H9 (cell line): ENCODE data around the gene CCDC175. TPM values are rescaled to one million over a fixed set of nuclear protein-coding genes. Genes with fewer than 3 reads are reported as not detected.

Experiments
- DNase-seq: peaks from one replicate; pipeline ENCODE4 v3.0.0-alpha.2; 2017
- H2AFZ ChIP-seq: one replicate; pipeline ENCODE4 v1.6.1; 2013; ENCODE audit warnings: mild to moderate bottlenecking, low read length, control low read depth, moderate library complexity
- H2AK5ac ChIP-seq: 2 replicates; pipeline ENCODE4 v1.6.1; 2013; ENCODE audit warnings: low read length, control low read depth, mixed read lengths; ENCODE audit not compliant: insufficient read length
- H2BK120ac ChIP-seq: one replicate; pipeline ENCODE4 v1.6.1; 2013; ENCODE audit warnings: low read depth, mild to moderate bottlenecking, low read length, control low read depth, inconsistent platforms; ENCODE audit not compliant: poor library complexity, severe bottlenecking
- H2BK12ac ChIP-seq: 2 replicates; pipeline ENCODE4 v1.6.1; 2013; ENCODE audit warnings: low read length, control low read depth, mixed read lengths, low read depth; ENCODE audit not compliant: insufficient read length
- H2BK15ac ChIP-seq: 2 replicates; pipeline ENCODE4 v1.6.1; 2013; ENCODE audit warnings: low read depth, low read length, control low read depth
- H2BK20ac ChIP-seq: one replicate; pipeline ENCODE4 v1.6.1; 2013; ENCODE audit warnings: low read depth, mild to moderate bottlenecking, low read length, control low read depth, inconsistent platforms; ENCODE audit not compliant: poor library complexity, severe bottlenecking
- H2BK5ac ChIP-seq: 2 replicates; pipeline ENCODE4 v1.6.1; 2013; ENCODE audit warnings: low read length, control low read depth, mixed read lengths; ENCODE audit not compliant: insufficient read length
- H3K14ac ChIP-seq: 2 replicates; pipeline ENCODE4 v1.6.1; 2013; ENCODE audit warnings: low read length, control low read depth; ENCODE audit not compliant: insufficient read depth
- H3K18ac ChIP-seq: 2 replicates; pipeline ENCODE4 v1.6.1; 2013; ENCODE audit warnings: low read depth, mild to moderate bottlenecking, mixed read lengths, low read length, control low read depth; ENCODE audit not compliant: insufficient read length
- H3K23ac ChIP-seq: 2 replicates; pipeline ENCODE4 v1.6.1; 2013; ENCODE audit warnings: low read length, control low read depth, mixed read lengths, low read depth; ENCODE audit not compliant: insufficient read length
- H3K23me2 ChIP-seq: 2 replicates; pipeline ENCODE4 v1.6.1; 2013; ENCODE audit warnings: low read depth, mild to moderate bottlenecking, mixed read lengths, low read length, control low read depth; ENCODE audit not compliant: insufficient read length, poor library complexity, severe bottlenecking
- H3K27ac ChIP-seq: 2 replicates; pipeline ENCODE4 v1.5.1; 2013; ENCODE audit warnings: low read length, control low read depth, mixed read lengths, low read depth; ENCODE audit not compliant: insufficient read length
- H3K27me3 ChIP-seq: 2 replicates; pipeline ENCODE4 v1.6.1; 2013; ENCODE audit warnings: low read length, control low read depth, inconsistent platforms; ENCODE audit not compliant: insufficient read depth
- H3K4ac ChIP-seq: 2 replicates; pipeline ENCODE4 v1.6.1; 2013; ENCODE audit warnings: low read depth, mild to moderate bottlenecking, control low read depth, inconsistent platforms, low read length, moderate library complexity
- H3K4me1 ChIP-seq: 2 replicates; pipeline ENCODE4 v1.6.1; 2013; ENCODE audit warnings: low read length, control low read depth, inconsistent platforms; ENCODE audit not compliant: insufficient read depth
- H3K4me2 ChIP-seq: 2 replicates; pipeline ENCODE4 v1.6.1; 2013; ENCODE audit warnings: low read length, control low read depth, mixed read lengths; ENCODE audit not compliant: insufficient read length, insufficient read depth
- H3K56ac ChIP-seq: 2 replicates; pipeline ENCODE4 v1.6.1; 2013; ENCODE audit warnings: low read depth, mild to moderate bottlenecking, mixed read lengths, low read length, control low read depth; ENCODE audit not compliant: insufficient read length
- H3K79me1 ChIP-seq: 2 replicates; pipeline ENCODE4 v1.6.1; 2013; ENCODE audit warnings: low read depth, mild to moderate bottlenecking, moderate library complexity, low read length, control low read depth, inconsistent platforms; ENCODE audit not compliant: insufficient read depth, poor library complexity, severe bottlenecking
- H3K79me2 ChIP-seq: 2 replicates; pipeline ENCODE4 v1.6.1; 2013; ENCODE audit warnings: low read length, control low read depth, inconsistent platforms; ENCODE audit not compliant: insufficient read depth
- H3K9ac ChIP-seq: 2 replicates; pipeline ENCODE4 v1.6.1; 2013; ENCODE audit warnings: low read length, control low read depth, mixed read lengths; ENCODE audit not compliant: insufficient read length; ENCODE audit errors: extremely low read depth
- H3K9me3 ChIP-seq: one replicate; pipeline ENCODE4 v1.6.1; 2013; ENCODE audit warnings: low read depth, low read length, inconsistent platforms; ENCODE audit not compliant: control insufficient read depth
- H3T11ph ChIP-seq: one replicate; pipeline ENCODE4 v1.6.1; 2013; ENCODE audit warnings: mild to moderate bottlenecking, low read length, control low read depth, inconsistent platforms
- H4K20me1 ChIP-seq: one replicate; pipeline ENCODE4 v1.6.1; 2013; ENCODE audit not compliant: control insufficient read depth, insufficient read length, insufficient read depth
- H4K5ac ChIP-seq: 2 replicates; pipeline ENCODE4 v1.6.1; 2013; ENCODE audit warnings: low read depth, mild to moderate bottlenecking, mixed read lengths, low read length, control low read depth; ENCODE audit not compliant: insufficient read length
- H4K8ac ChIP-seq: replicated peaks from 2 replicates; pipeline ENCODE4 v1.6.1; 2013; ENCODE audit warnings: low read length, control low read depth, mixed read lengths, low read depth; ENCODE audit not compliant: insufficient read length
- H4K91ac ChIP-seq: 2 replicates; pipeline ENCODE4 v1.6.1; 2013; ENCODE audit warnings: low read depth, mild to moderate bottlenecking, moderate library complexity, mixed read lengths, low read length, control low read depth; ENCODE audit not compliant: insufficient read length
- H3K27ac Mint-ChIP-seq, 3 experiments: 2 replicates in 2 of 3; 3 replicates in 1 of 3; pipeline ENCODE4 v1.8.0; 2020 to 2021; ENCODE audit warnings: mixed read lengths in 3 of 3, mild to moderate bottlenecking in 1 of 3, moderate library complexity in 1 of 3
- H3K27me3 Mint-ChIP-seq: 2 replicates; pipeline ENCODE4 v1.8.0; 2021; ENCODE audit warnings: low read depth, mild to moderate bottlenecking, moderate library complexity, mixed read lengths
- H3K36me3 Mint-ChIP-seq, 3 experiments: 2 replicates in 2 of 3; 3 replicates in 1 of 3; pipeline ENCODE4 v1.8.0; 2020 to 2021; ENCODE audit warnings: low read depth in 3 of 3, mixed read lengths in 3 of 3; ENCODE audit not compliant: insufficient read depth in 1 of 3
- H3K4me1 Mint-ChIP-seq, 2 experiments: 2 replicates each; pipeline ENCODE4 v1.8.0; 2020; ENCODE audit warnings: mixed read lengths in 2 of 2
- H3K4me3 Mint-ChIP-seq, 2 experiments: 2 replicates in 1 of 2; 3 replicates in 1 of 2; pipeline ENCODE4 v1.8.0; 2020 to 2021; ENCODE audit warnings: mild to moderate bottlenecking in 2 of 2, mixed read lengths in 2 of 2, moderate library complexity in 1 of 2
- H3K9me3 Mint-ChIP-seq, 2 experiments: 2 replicates in 1 of 2; 3 replicates in 1 of 2; pipeline ENCODE4 v1.8.0; 2020; ENCODE audit warnings: mild to moderate bottlenecking in 2 of 2, mixed read lengths in 2 of 2, moderate library complexity in 1 of 2
- WGBS: extraction: QIAGEN DNeasy Blood & Tissue Kit; methylation state at CpG from one replicate; pipeline ENCODE4 v1.1.7; 2013; ENCODE audit warnings: missing lambda C conversion rate, low lambda C conversion rate, mixed read lengths; ENCODE audit not compliant: insufficient read length; ENCODE audit errors: extremely low coverage; 5-methylcytosine and 5-hydroxymethylcytosine counted together
- total RNA-seq: library from RNA; stranded (reverse); gene quantifications from 2 replicates; pipeline ENCODE4 v1.2.1, GENCODE V29; 2021
- TF ChIP-seq, protein P1 (sequence below): fragments of 200-600 bp; sonication (generic); conservative IDR thresholded peaks from 3 replicates; pipeline ENCODE4 v1.8.0; 2021; ENCODE audit warnings: antibody characterized with exemption, mild to moderate bottlenecking

The CCDC175 gene
- total RNA-seq, 1 experiment from 2014 or later = 0.09 TPM

DNA sequence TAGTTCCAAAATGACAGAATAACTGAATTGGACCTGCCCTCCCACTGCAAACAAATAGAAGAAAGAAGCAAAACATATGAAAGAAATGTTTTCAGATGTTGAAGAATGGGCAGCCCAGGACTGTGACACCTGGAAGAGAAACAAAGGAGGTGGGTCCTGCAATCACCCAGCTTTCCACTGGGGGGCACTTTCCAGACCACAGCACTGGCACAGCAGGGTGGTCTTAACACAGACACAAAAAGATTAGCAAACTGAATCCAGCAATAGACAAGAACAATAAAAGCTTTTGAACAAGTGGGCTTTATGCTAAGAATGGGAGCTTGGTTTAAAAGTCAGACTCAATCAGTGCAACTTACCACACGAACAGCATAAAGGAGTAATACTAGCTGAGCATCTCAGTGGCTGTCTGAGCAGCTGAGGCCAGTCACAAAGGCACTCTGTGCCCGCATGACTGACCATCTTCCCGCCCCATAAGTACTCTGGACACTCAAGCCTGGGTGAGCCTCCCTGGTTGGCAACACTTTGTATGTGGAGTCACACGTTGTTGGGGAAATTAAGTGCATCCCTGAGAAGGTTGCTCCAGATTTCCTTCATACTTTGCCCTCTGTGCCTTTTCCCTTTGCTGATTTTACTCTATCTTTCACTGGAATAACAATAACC, 64.6 kb downstream of the CCDC175 start:
- H4K5ac ChIP-seq = no peak overlapping the region
- peaks cover 6% of the 10 kb centered on the region; the same call in 1 of the 2 replicates for H3K27me3 Mint-ChIP-seq
- H3K18ac ChIP-seq = no peak overlapping the region
- H3K79me1 ChIP-seq = no peaks in the 10 kb centered on the region
- no peaks in the 10 kb centered on the region for H4K20me1 ChIP-seq
- no peak overlapping the region for H4K91ac ChIP-seq
- H3K27me3 ChIP-seq = no peaks in the 10 kb centered on the region
- H2BK12ac ChIP-seq = no peak overlapping the region
- H3K36me3 Mint-ChIP-seq = peaks cover 3 to 23% (median 15%) of the 10 kb centered on the region in 3 experiments
- H2BK15ac ChIP-seq = no peak overlapping the region
- no peak overlapping the region for H3K27ac Mint-ChIP-seq
- peaks cover 15 to 23% of the 10 kb centered on the region in 2 experiments for H3K9me3 Mint-ChIP-seq
- no peak overlapping the region for H2BK120ac ChIP-seq
- H3K23ac ChIP-seq = no peak overlapping the region
- no peak overlapping the region for H3T11ph ChIP-seq
- WGBS = no CpG with 5 or more reads among the region's 4 CpGs
- no peaks in the 10 kb centered on the region for H3K23me2 ChIP-seq
- H3K79me2 ChIP-seq = no peaks in the 10 kb centered on the region
- H2BK20ac ChIP-seq = no peak overlapping the region
- H2BK5ac ChIP-seq = no peak overlapping the region
- no peak overlapping the region for H3K4ac ChIP-seq
- TF ChIP-seq, protein P1, sequence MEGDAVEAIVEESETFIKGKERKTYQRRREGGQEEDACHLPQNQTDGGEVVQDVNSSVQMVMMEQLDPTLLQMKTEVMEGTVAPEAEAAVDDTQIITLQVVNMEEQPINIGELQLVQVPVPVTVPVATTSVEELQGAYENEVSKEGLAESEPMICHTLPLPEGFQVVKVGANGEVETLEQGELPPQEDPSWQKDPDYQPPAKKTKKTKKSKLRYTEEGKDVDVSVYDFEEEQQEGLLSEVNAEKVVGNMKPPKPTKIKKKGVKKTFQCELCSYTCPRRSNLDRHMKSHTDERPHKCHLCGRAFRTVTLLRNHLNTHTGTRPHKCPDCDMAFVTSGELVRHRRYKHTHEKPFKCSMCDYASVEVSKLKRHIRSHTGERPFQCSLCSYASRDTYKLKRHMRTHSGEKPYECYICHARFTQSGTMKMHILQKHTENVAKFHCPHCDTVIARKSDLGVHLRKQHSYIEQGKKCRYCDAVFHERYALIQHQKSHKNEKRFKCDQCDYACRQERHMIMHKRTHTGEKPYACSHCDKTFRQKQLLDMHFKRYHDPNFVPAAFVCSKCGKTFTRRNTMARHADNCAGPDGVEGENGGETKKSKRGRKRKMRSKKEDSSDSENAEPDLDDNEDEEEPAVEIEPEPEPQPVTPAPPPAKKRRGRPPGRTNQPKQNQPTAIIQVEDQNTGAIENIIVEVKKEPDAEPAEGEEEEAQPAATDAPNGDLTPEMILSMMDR = peak; percentile 85
- no peak overlapping the region for H3K9ac ChIP-seq
- peak; percentile 71 for DNase-seq
- no peak overlapping the region for H3K14ac ChIP-seq
- no peak overlapping the region for H2AFZ ChIP-seq
- H3K27ac ChIP-seq = no peak overlapping the region
- no peaks in the 10 kb centered on the region for H3K4me1 ChIP-seq
- H4K8ac ChIP-seq = no peak overlapping the region
- no peak overlapping the region for H3K56ac ChIP-seq
- no peaks in the 10 kb centered on the region for H3K9me3 ChIP-seq
- H3K4me2 ChIP-seq = no peak overlapping the region
- H2AK5ac ChIP-seq = no peak overlapping the region
- H3K4me1 Mint-ChIP-seq = peaks cover 17 to 18% of the 10 kb centered on the region in 2 experiments
- H3K4me3 Mint-ChIP-seq = no peak overlapping the region
